SH-SY5Y (cell line): ENCODE measurements around the gene CCDC91.

Source experiments
- GATA2 ChIP-seq: IDR thresholded peaks from 2 replicates; pipeline ENCODE4 v1.6.1; 2011; ENCODE audit warnings: mild to moderate bottlenecking, low read depth, low read length
- GATA3 ChIP-seq: IDR thresholded peaks from 2 replicates; pipeline ENCODE4 v1.6.1; 2011; ENCODE audit warnings: low read depth, mild to moderate bottlenecking, low read length, moderate library complexity

The CCDC91 gene

GRCh38 chr12:28237423-28237822, 47.2 kb downstream of the CCDC91 start:
- TF ChIP-seq GATA2 (no peak), GATA3 (no peak)

GRCh38 chr12:28239918-28240317, 49.7 kb downstream of the CCDC91 start:
- no peak for TF ChIP-seq GATA2
- no peak for TF ChIP-seq GATA3

- TF ChIP-seq GATA2 (no peak), GATA3 (no peak)
These were observed 50.6 kb downstream of the CCDC91 start for GRCh38 chr12:28240853-28241252.

GRCh38 chr12:28242129-28242495, 51.9 kb downstream of the CCDC91 start:
- TF ChIP-seq GATA3 = no peak
- no peak for TF ChIP-seq GATA2

- TF ChIP-seq GATA3 (no peak), GATA2 (no peak)
These were observed 52.4 kb downstream of the CCDC91 start for GRCh38 chr12:28242496-28243309.

- no peak for TF ChIP-seq GATA3
- no peak for TF ChIP-seq GATA2
These were observed 53.0 kb downstream of the CCDC91 start for GRCh38 chr12:28243310-28243633.

- TF ChIP-seq GATA2 = no peak
- no peak for TF ChIP-seq GATA3
These were observed 57.5 kb downstream of the CCDC91 start for GRCh38 chr12:28247806-28248205.

GRCh38 chr12:28248555-28249145, 58.4 kb downstream of the CCDC91 start:
- TF ChIP-seq GATA3 = no peak
- TF ChIP-seq GATA2 = no peak

GRCh38 chr12:28253161-28253641, 62.9 kb downstream of the CCDC91 start:
- TF ChIP-seq GATA2 = no peak
- TF ChIP-seq GATA3 = no peak

- no peak for TF ChIP-seq GATA2
- TF ChIP-seq GATA3 = no peak
These were observed 67.2 kb downstream of the CCDC91 start for GRCh38 chr12:28257411-28257810.

- TF ChIP-seq GATA2 (no peak), GATA3 (no peak)
These were observed 68.7 kb downstream of the CCDC91 start for GRCh38 chr12:28258998-28259397.

GRCh38 chr12:28265435-28266042, 75.3 kb downstream of the CCDC91 start:
- TF ChIP-seq GATA2 (no peak), GATA3 (no peak)

- TF ChIP-seq GATA3 = no peak
- TF ChIP-seq GATA2 = no peak
These were observed 78.5 kb downstream of the CCDC91 start for GRCh38 chr12:28268608-28269229.

GRCh38 chr12:28269851-28270250, 79.6 kb downstream of the CCDC91 start:
- no peak for TF ChIP-seq GATA3
- no peak for TF ChIP-seq GATA2

- TF ChIP-seq GATA2 (no peak), GATA3 (no peak)
These were observed 88.2 kb downstream of the CCDC91 start for GRCh38 chr12:28278499-28278898.

GRCh38 chr12:28278960-28279359, 88.7 kb downstream of the CCDC91 start:
- TF ChIP-seq GATA3 (no peak), GATA2 (no peak)

GRCh38 chr12:28286352-28286751, 96.1 kb downstream of the CCDC91 start:
- TF ChIP-seq GATA3 (no peak), GATA2 (no peak)
